WERI-Rb-1 (cell line): ENCODE results near the gene AGXT.

ENCODE experiments used
- DNase-seq: peaks from one replicate; pipeline ENCODE4 v3.0.0-alpha.2; 2020
- H3K27ac ChIP-seq: fragments of 250-450 bp; sonication (Bioruptor Pico); 2 replicates; pipeline ENCODE4 v1.5.1; 2020; ENCODE audit warnings: mild to moderate bottlenecking, moderate library complexity
- H3K27me3 ChIP-seq: fragments of 250-450 bp; sonication (Bioruptor Pico); 2 replicates; pipeline ENCODE4 v1.5.1; 2021; ENCODE audit warnings: mild to moderate bottlenecking, low read depth, moderate library complexity; ENCODE audit not compliant: insufficient read depth, severe bottlenecking
- H3K36me3 ChIP-seq: fragments of 250-450 bp; sonication (Bioruptor Pico); 2 replicates; pipeline ENCODE4 v1.5.1; 2020; ENCODE audit warnings: mild to moderate bottlenecking, moderate library complexity
- H3K4me3 ChIP-seq: 2 replicates; pipeline ENCODE4 v1.5.1; 2011; ENCODE audit warnings: low read depth, mild to moderate bottlenecking, control low read depth, low read length
- H3K9me3 ChIP-seq: fragments of 250-450 bp; sonication (Bioruptor Pico); 2 replicates; pipeline ENCODE4 v1.5.1; 2021; ENCODE audit warnings: mild to moderate bottlenecking, moderate library complexity; ENCODE audit not compliant: severe bottlenecking
- TF ChIP-seq, protein P1 (sequence below): IDR thresholded peaks from 2 replicates; pipeline ENCODE4 v1.5.1; 2011; ENCODE audit warnings: low read depth, mild to moderate bottlenecking, control low read depth, inconsistent platforms, low read length

Gene AGXT

DNA sequence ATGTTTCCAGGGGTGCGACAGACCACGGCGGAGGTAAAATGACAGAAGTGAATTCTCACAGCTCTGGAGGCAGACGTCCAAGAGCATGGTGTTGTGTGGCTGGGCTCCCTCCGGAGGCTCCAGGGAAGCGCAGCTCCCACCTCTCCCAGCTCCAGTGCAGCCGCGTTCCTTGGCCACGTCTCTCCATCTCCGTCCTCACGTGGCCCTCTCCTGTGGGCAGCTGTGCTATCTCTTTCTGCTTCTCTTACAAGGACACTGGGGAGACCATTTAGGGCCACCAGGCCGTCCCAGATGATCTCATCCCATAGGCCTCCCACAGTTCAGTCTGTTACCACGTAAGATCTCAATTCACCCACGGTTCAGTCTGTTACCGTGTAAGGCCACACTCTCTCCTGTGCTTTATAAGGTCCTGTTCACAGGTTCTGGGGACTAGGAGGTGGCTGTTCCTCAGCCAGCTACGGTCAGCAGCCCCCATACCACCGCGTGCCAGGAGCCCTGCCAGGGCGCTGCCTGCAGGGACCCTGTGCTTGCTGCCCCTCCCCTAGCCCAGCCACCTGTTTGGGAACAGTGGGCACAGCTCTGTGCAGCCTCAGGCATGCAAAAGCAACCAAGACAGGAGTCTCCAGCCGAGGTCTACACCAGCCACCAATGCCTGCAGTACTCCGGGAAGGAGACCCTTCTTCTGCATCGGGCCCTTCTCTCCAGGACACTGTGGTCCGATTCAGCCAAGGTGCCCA, 30.3 kb downstream of the AGXT start:
- Histone ChIP-seq H3K27me3 (no peaks in the 10 kb centered on the region), H3K9me3 (no peaks in the 10 kb centered on the region), H3K27ac (no peak overlapping the region), H3K4me3 (no peak overlapping the region), H3K36me3 (no peaks in the 10 kb centered on the region)
- DNase-seq: no peak
- TF ChIP-seq, protein P1, sequence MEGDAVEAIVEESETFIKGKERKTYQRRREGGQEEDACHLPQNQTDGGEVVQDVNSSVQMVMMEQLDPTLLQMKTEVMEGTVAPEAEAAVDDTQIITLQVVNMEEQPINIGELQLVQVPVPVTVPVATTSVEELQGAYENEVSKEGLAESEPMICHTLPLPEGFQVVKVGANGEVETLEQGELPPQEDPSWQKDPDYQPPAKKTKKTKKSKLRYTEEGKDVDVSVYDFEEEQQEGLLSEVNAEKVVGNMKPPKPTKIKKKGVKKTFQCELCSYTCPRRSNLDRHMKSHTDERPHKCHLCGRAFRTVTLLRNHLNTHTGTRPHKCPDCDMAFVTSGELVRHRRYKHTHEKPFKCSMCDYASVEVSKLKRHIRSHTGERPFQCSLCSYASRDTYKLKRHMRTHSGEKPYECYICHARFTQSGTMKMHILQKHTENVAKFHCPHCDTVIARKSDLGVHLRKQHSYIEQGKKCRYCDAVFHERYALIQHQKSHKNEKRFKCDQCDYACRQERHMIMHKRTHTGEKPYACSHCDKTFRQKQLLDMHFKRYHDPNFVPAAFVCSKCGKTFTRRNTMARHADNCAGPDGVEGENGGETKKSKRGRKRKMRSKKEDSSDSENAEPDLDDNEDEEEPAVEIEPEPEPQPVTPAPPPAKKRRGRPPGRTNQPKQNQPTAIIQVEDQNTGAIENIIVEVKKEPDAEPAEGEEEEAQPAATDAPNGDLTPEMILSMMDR: no peak; the same call in 1 of the 2 replicates

- DNase-seq: no peak
- TF ChIP-seq, protein P1: no peak
- Histone ChIP-seq H3K9me3 (no peaks in the 10 kb centered on the region), H3K36me3 (no peaks in the 10 kb centered on the region), H3K27me3 (no peaks in the 10 kb centered on the region), H3K27ac (no peak overlapping the region), H3K4me3 (no peak overlapping the region)
These were observed 30.8 kb downstream of the AGXT start for GRCh38 chr2:240899468-240899865.

DNA sequence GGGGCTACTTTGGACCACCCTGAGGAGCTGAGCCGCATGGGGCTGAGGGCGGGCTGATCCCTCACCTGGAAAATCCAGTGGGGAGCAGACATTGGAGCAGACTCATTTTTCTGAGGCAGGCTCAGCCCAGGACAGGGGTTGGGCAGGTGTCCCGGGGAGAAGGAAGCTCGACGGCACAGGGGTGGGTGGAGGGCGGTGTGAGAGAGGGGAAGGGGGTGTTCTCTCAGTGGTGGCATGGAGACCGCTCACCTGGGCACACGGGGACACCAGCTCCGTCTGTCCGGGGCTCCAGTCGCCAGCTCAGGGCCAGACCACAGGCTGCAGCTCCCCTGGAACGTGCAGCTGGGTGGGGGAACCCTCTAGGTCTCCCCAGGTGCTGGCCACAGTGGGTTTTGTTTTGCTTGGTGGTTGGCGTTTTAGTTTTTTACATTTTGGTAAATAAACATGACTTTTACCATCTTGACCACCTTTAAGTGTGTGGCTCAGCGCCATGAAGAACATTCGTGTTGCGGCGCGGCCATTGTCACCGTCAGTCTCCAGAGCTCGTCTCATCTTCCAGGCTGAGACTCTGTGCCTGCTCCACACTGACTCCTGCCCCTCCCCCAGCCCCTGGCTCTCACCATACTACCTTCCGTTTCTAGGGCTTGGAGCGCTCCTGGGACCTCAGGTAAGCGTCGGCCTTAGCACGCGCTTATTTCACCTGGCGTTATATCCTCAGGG, 31.7 kb downstream of the AGXT start:
- no peak overlapping the region for H3K4me3 ChIP-seq
- H3K36me3 ChIP-seq: no peaks in the 10 kb centered on the region
- TF ChIP-seq, protein P1: no peak
- H3K9me3 ChIP-seq: no peaks in the 10 kb centered on the region
- no peak for DNase-seq
- H3K27me3 ChIP-seq: no peaks in the 10 kb centered on the region
- no peak overlapping the region for H3K27ac ChIP-seq

DNA sequence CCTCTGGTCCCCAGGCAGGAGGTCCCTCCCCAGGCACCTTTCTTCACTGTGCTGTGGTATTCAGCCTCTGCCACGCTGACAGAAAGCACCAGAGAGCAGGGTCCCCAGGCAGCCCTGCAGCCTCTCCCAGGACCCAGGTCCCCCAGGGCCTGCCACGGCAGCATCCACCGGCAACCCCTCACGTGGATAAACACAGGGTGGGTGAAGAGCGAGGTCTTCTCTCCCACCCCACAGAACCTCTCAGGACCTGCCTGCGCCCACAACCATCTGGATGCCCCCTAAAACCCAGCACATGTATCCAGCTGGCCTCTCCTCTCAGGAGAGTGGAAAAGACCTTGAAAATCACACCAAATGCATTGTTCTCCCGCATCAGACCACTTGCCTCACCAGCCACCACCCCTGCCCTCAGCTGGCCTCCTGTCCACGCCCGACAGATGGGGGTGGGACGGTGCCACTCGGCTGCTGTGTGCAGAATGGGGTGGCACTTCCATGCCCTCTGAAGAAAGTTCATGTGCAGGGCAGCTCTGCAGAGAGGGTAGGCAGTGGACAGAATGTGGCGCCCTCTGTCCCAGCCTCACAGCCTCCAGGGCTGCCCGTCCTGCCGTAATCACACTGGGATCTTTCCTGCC, 33.5 kb downstream of the AGXT start:
- Histone ChIP-seq H3K27ac (no peak overlapping the region), H3K27me3 (no peaks in the 10 kb centered on the region), H3K36me3 (no peaks in the 10 kb centered on the region), H3K4me3 (no peak overlapping the region), H3K9me3 (no peaks in the 10 kb centered on the region)
- no peak for DNase-seq
- TF ChIP-seq, protein P1: no peak

DNA sequence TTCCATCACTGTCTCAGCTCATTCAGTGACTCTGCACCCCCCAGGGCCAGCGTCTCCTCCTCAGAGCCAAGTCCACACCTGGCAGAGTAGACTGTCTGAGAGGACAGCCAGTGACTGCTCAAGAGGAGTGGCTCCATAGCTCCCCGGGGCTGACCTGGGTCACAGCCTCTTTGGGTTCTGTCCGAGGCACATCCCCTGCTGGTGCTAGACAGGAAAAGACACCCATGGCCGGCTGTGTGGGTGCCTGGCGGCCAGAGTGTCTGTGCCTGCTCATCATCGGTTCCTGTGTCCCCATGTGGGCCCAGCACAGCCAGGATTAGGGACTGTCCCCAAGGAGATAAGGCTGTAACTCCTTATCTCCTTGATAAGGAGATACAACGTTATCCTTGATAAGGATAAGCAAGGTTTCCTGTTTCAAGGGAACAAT, 34.0 kb downstream of the AGXT start:
- DNase-seq: peak; percentile 28
- no peaks in the 10 kb centered on the region for H3K27me3 ChIP-seq
- TF ChIP-seq, protein P1: no peak

More for the DNA sequence above, 34.0 kb downstream of the AGXT start:
- H3K36me3 ChIP-seq: no peaks in the 10 kb centered on the region
- no peak overlapping the region for H3K27ac ChIP-seq
- no peak overlapping the region for H3K4me3 ChIP-seq
- H3K9me3 ChIP-seq: no peaks in the 10 kb centered on the region
